Measurements from ENCODE around the gene ANXA7. TPM values are rescaled to one million over a fixed set of nuclear protein-coding genes. Genes with fewer than 3 reads are reported as not detected.

The ANXA7 gene
- total and polyA plus RNA-seq, 10 of the 15 experiments (the other 5 are each of a cell fraction or from before 2014, with no cell fraction given): 70.6 to 184 (median 113) TPM

GRCh38 chr10:73339436-73339835 lies 74.4 kb downstream of the ANXA7 start (continued):
- no peak for TF ChIP-seq NKRF (conservative IDR thresholded peaks at IDR 0.05)
- no peak for TF ChIP-seq MEF2B (IDR thresholded peaks at IDR 0.05; ENCODE audit: partially characterized antibody, poor library complexity, severe bottlenecking)
- no peak for TF ChIP-seq CBFB (IDR thresholded peaks at IDR 0.05; ENCODE audit: low read depth)
- TF ChIP-seq RUNX3 (IDR thresholded peaks at IDR 0.05; ENCODE audit: low read length): no peak
- no peak for TF ChIP-seq IKZF1 (conservative IDR thresholded peaks at IDR 0.05)
- no peak for TF ChIP-seq NFXL1 (IDR thresholded peaks at IDR 0.05; ENCODE audit: borderline replicate concordance)

GRCh38 chr10:73338801-73339368 lies 75.0 kb downstream of the ANXA7 start:
- BruUV-seq (replicated peaks): no TSS peak
- no peak for FAIRE-seq

More at GRCh38 chr10:73338801-73339368, 75.0 kb downstream of the ANXA7 start:
- Histone ChIP-seq H3K27ac (ENCODE audit: control insufficient read depth, insufficient read depth) (no peak overlapping the region), H2AFZ (ENCODE audit: control insufficient read depth, low read depth, low read length) (no peak overlapping the region), H3K9me3 (replicated peaks; ENCODE audit: control insufficient read depth, insufficient read depth, low read length) (no peaks in the 10 kb centered on the region), H3K9ac (ENCODE audit: control insufficient read depth, insufficient read depth, low read length) (no peak overlapping the region), H3K27me3 (replicated peaks in 1 of 2; ENCODE audit: control insufficient read depth in 2 of 2, insufficient read depth in 2 of 2, low read length in 1 of 2) (no peaks in the 10 kb centered on the region), H3K36me3 (ENCODE audit: control insufficient read depth in 2 of 2, insufficient read depth in 2 of 2, low read length in 1 of 2) (no peaks in the 10 kb centered on the region), H3K4me1 (ENCODE audit: control insufficient read depth, insufficient read depth, low read length) (no peaks in the 10 kb centered on the region), H3K4me2 (ENCODE audit: control insufficient read depth, insufficient read depth) (no peak overlapping the region), H3K4me3 (no peak overlapping the region), H4K20me1 (ENCODE audit: control insufficient read depth, insufficient read depth) (no peaks in the 10 kb centered on the region), H3K79me2 (ENCODE audit: control insufficient read depth, insufficient read depth, low read length) (no peaks in the 10 kb centered on the region)
- intact Hi-C loops (cut with micrococcal nuclease; ENCODE audit: unreplicated experiment) (no loop called here), in situ Hi-C loops (cut with MboI) (no loop called here)
- TF ChIP-seq BHLHE40 (IDR thresholded peaks at IDR 0.05; ENCODE audit: borderline replicate concordance in 1 of 2, low read depth in 2 of 2, low read length in 1 of 2) (no peak), KAT2A (conservative IDR thresholded peaks at IDR 0.05; ENCODE audit: control insufficient read depth, low read depth, low read length) (no peak), NBN (IDR thresholded peaks at IDR 0.05) (no peak), POLR2AphosphoS5 (IDR thresholded peaks at IDR 0.05; ENCODE audit: low read length) (no peak), POLR2A (IDR thresholded peaks at IDR 0.05; ENCODE audit: low read depth, low read length) (no peak), CHD1 (IDR thresholded peaks at IDR 0.05; ENCODE audit: low read depth, low read length) (no peak), PAX8 (IDR thresholded peaks at IDR 0.05) (no peak), RBBP5 (conservative IDR thresholded peaks at IDR 0.05) (no peak), CEBPZ (IDR thresholded peaks at IDR 0.05; ENCODE audit: low read depth, low read length) (no peak), HDGF (IDR thresholded peaks at IDR 0.05) (no peak), JUND (IDR thresholded peaks at IDR 0.05; ENCODE audit: low read depth, low read length) (no peak), JUNB (IDR thresholded peaks at IDR 0.05) (no peak)
- ChIA-PET RAD21 (ENCODE audit: unreplicated experiment) (no interaction called here), POLR2A (no interaction called here), SMC1A (ENCODE audit: uncharacterized antibody, unreplicated experiment) (no interaction called here), CTCF (no interaction called here)
- ATAC-seq (no peak), DNase-seq (ENCODE audit: low read depth, low spot score) (no peak)
- WGBS (ENCODE audit: insufficient coverage, insufficient replicate concordance, low lambda C conversion rate, missing lambda C conversion rate): 50% methylated on average over 8 of the region's 8 CpGs
